ENCODE measurements around the gene SAXO2.
"Not testable (repeated sequence)": the region's sequence is repeated elsewhere in the genome, so short reads cannot be mapped to it uniquely, and the experiment has no call there.

SAXO2 gene

DNA sequence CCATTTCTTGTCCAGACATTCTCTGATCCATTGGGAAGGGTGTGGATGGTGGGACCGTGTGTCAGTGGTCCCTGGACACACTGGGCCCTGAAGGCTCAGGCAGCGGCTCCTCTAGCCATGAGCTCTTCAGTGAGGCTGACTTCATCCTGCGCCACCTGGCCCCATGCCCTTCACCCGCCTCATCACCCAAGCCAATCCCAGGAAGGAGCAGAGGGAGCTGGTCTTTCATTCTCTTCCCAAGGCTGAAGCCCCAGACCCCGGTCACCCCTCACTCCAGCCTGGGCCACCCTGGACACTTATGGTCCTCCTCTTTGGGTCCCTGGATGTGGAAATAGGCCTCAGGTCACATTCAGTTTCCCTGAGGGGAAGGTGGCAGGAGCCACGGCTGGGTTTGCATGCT, 62.2 kb downstream of the SAXO2 start:
- not testable (repeated sequence) for H3K27ac ChIP-seq (replicated peaks; ENCODE audit: low read length); DNase-seq (ENCODE audit: low spot score); H2AK5ac ChIP-seq (ENCODE audit: low read depth, low read length); H3K9ac ChIP-seq (ENCODE audit: low read depth, low read length, poor library complexity); H3K18ac ChIP-seq (ENCODE audit: low read length); H2AFZ ChIP-seq (ENCODE audit: low read length); H3K4me2 ChIP-seq (ENCODE audit: insufficient read depth, low read length, poor library complexity, severe bottlenecking); H2BK120ac ChIP-seq (ENCODE audit: low read depth, low read length); H3K4me1 ChIP-seq (ENCODE audit: control insufficient read depth in 2 of 2, insufficient read depth in 1 of 2, low read depth in 1 of 2, low read length in 2 of 2); H3K14ac ChIP-seq (ENCODE audit: low read length); H2BK12ac ChIP-seq (ENCODE audit: low read length); H3K27me3 ChIP-seq (ENCODE audit: control insufficient read depth in 3 of 3, insufficient read depth in 3 of 3, low read depth in 1 of 3, low read length in 3 of 3); H3K79me1 ChIP-seq (ENCODE audit: low read depth, low read length); H3K23ac ChIP-seq (ENCODE audit: low read depth, low read length, poor library complexity); H4K8ac ChIP-seq (ENCODE audit: low read depth, low read length); H3K36me3 ChIP-seq (replicated peaks in 1 of 2; ENCODE audit: control insufficient read depth in 2 of 2, insufficient read depth in 2 of 2, low read length in 2 of 2); H3K4ac ChIP-seq (ENCODE audit: low read length); H4K91ac ChIP-seq (ENCODE audit: low read depth, low read length, poor library complexity); H3K4me3 ChIP-seq (ENCODE audit: low read length in 2 of 2); H3K9me3 ChIP-seq (replicated peaks in 1 of 2; ENCODE audit: control insufficient read depth in 2 of 2, insufficient read depth in 1 of 2, low read depth in 1 of 2, low read length in 2 of 2); H2BK5ac ChIP-seq (ENCODE audit: low read length); H2BK15ac ChIP-seq (ENCODE audit: low read length)
- no CpG with 5 or more reads among the region's 6 CpGs for WGBS, 2 donors (ENCODE audit: extremely low coverage in 2 of 2, insufficient read length in 2 of 2, insufficient replicate concordance in 1 of 2)

GRCh38 chr15:82325646-82326045, 63.0 kb downstream of the SAXO2 start:
- not testable (repeated sequence) for H3K23ac ChIP-seq (ENCODE audit: low read depth, low read length, poor library complexity); H3K9ac ChIP-seq (ENCODE audit: low read depth, low read length, poor library complexity); H2BK12ac ChIP-seq (ENCODE audit: low read length); H4K8ac ChIP-seq (ENCODE audit: low read depth, low read length); H3K14ac ChIP-seq (ENCODE audit: low read length); H3K4ac ChIP-seq (ENCODE audit: low read length); H3K4me2 ChIP-seq (ENCODE audit: insufficient read depth, low read length, poor library complexity, severe bottlenecking); H2BK5ac ChIP-seq (ENCODE audit: low read length); H3K18ac ChIP-seq (ENCODE audit: low read length); H2BK15ac ChIP-seq (ENCODE audit: low read length); H3K9me3 ChIP-seq (replicated peaks in 1 of 2; ENCODE audit: control insufficient read depth in 2 of 2, insufficient read depth in 1 of 2, low read depth in 1 of 2, low read length in 2 of 2); DNase-seq (ENCODE audit: low spot score); H4K91ac ChIP-seq (ENCODE audit: low read depth, low read length, poor library complexity); H3K36me3 ChIP-seq (replicated peaks in 1 of 2; ENCODE audit: control insufficient read depth in 2 of 2, insufficient read depth in 2 of 2, low read length in 2 of 2); H3K27ac ChIP-seq (replicated peaks; ENCODE audit: low read length); H3K4me3 ChIP-seq (ENCODE audit: low read length in 2 of 2); H3K27me3 ChIP-seq (ENCODE audit: control insufficient read depth in 3 of 3, insufficient read depth in 3 of 3, low read depth in 1 of 3, low read length in 3 of 3); H2AFZ ChIP-seq (ENCODE audit: low read length); H3K4me1 ChIP-seq (ENCODE audit: control insufficient read depth in 2 of 2, insufficient read depth in 1 of 2, low read depth in 1 of 2, low read length in 2 of 2); H2AK5ac ChIP-seq (ENCODE audit: low read depth, low read length); H2BK120ac ChIP-seq (ENCODE audit: low read depth, low read length); H3K79me1 ChIP-seq (ENCODE audit: low read depth, low read length)
- WGBS, 2 donors (ENCODE audit: extremely low coverage in 2 of 2, insufficient read length in 2 of 2, insufficient replicate concordance in 1 of 2) = no CpG with 5 or more reads among the region's 10 CpGs

DNA sequence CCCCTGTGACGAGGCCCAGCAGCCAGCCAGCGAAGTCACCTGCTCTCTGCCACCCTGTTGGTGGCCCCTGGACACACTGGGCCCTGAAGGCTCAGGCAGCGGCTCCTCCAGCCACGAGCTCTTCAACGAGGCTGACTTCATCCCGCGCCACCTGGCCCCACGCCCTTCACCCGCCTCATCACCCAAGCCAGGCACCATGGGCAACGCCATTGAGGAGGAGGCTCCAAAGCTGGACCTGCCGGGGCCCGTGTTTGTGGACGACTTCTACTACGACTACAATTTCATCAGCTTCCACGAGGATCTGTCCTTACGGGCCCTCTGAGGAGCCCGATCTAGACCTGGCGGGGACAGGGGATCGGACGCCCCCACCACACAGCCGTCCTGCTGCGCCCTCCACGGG, 64.3 kb downstream of the SAXO2 start:
- not testable (repeated sequence) for H3K27ac ChIP-seq (replicated peaks; ENCODE audit: low read length); H3K9me3 ChIP-seq (replicated peaks in 1 of 2; ENCODE audit: control insufficient read depth in 2 of 2, insufficient read depth in 1 of 2, low read depth in 1 of 2, low read length in 2 of 2); H2AFZ ChIP-seq (ENCODE audit: low read length); H3K27me3 ChIP-seq (ENCODE audit: control insufficient read depth in 3 of 3, insufficient read depth in 3 of 3, low read depth in 1 of 3, low read length in 3 of 3); H2BK5ac ChIP-seq (ENCODE audit: low read length); H3K14ac ChIP-seq (ENCODE audit: low read length); H2AK5ac ChIP-seq (ENCODE audit: low read depth, low read length); H3K18ac ChIP-seq (ENCODE audit: low read length); H3K79me1 ChIP-seq (ENCODE audit: low read depth, low read length); H2BK12ac ChIP-seq (ENCODE audit: low read length); H3K4me3 ChIP-seq (ENCODE audit: low read length in 2 of 2); H2BK120ac ChIP-seq (ENCODE audit: low read depth, low read length); H3K9ac ChIP-seq (ENCODE audit: low read depth, low read length, poor library complexity); H2BK15ac ChIP-seq (ENCODE audit: low read length); H3K4me2 ChIP-seq (ENCODE audit: insufficient read depth, low read length, poor library complexity, severe bottlenecking); H3K36me3 ChIP-seq (replicated peaks in 1 of 2; ENCODE audit: control insufficient read depth in 2 of 2, insufficient read depth in 2 of 2, low read length in 2 of 2); H3K4me1 ChIP-seq (ENCODE audit: control insufficient read depth in 2 of 2, insufficient read depth in 1 of 2, low read depth in 1 of 2, low read length in 2 of 2); H4K8ac ChIP-seq (ENCODE audit: low read depth, low read length); DNase-seq (ENCODE audit: low spot score); H3K23ac ChIP-seq (ENCODE audit: low read depth, low read length, poor library complexity); H3K4ac ChIP-seq (ENCODE audit: low read length); H4K91ac ChIP-seq (ENCODE audit: low read depth, low read length, poor library complexity)
- WGBS, 2 donors (ENCODE audit: extremely low coverage in 2 of 2, insufficient read length in 2 of 2, insufficient replicate concordance in 1 of 2) = no CpG with 5 or more reads among the region's 23 CpGs

DNA sequence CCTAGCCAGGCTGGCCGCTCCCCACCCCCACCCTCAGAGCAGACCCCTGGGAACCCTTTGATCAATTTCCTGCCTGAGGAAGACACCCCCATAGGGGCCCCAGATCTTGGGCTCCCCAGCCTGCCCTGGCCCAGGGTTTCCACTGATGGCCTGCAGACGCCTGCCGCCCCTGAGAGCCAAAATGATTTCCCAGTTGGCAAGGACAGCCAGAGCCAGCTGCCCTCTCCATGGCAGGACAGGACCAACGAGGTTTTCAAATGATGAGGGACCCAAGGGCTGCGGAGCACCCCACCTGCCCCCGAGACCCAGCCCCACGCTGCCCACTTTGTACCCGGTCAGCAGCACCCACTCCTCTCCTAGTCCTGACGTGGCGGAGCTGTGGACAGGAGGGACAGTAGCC, 64.8 kb downstream of the SAXO2 start:
- H3K9ac ChIP-seq (ENCODE audit: low read depth, low read length, poor library complexity); H4K91ac ChIP-seq (ENCODE audit: low read depth, low read length, poor library complexity); H2BK12ac ChIP-seq (ENCODE audit: low read length); H2BK15ac ChIP-seq (ENCODE audit: low read length); H2BK120ac ChIP-seq (ENCODE audit: low read depth, low read length); H3K23ac ChIP-seq (ENCODE audit: low read depth, low read length, poor library complexity); H3K4ac ChIP-seq (ENCODE audit: low read length); H3K14ac ChIP-seq (ENCODE audit: low read length); H4K8ac ChIP-seq (ENCODE audit: low read depth, low read length); H2BK5ac ChIP-seq (ENCODE audit: low read length); H3K4me1 ChIP-seq (ENCODE audit: control insufficient read depth in 2 of 2, insufficient read depth in 1 of 2, low read depth in 1 of 2, low read length in 2 of 2); H2AFZ ChIP-seq (ENCODE audit: low read length); H3K79me1 ChIP-seq (ENCODE audit: low read depth, low read length); H3K9me3 ChIP-seq (replicated peaks in 1 of 2; ENCODE audit: control insufficient read depth in 2 of 2, insufficient read depth in 1 of 2, low read depth in 1 of 2, low read length in 2 of 2); H2AK5ac ChIP-seq (ENCODE audit: low read depth, low read length); H3K4me3 ChIP-seq (ENCODE audit: low read length in 2 of 2); DNase-seq (ENCODE audit: low spot score); H3K36me3 ChIP-seq (replicated peaks in 1 of 2; ENCODE audit: control insufficient read depth in 2 of 2, insufficient read depth in 2 of 2, low read length in 2 of 2); H3K27ac ChIP-seq (replicated peaks; ENCODE audit: low read length); H3K27me3 ChIP-seq (ENCODE audit: control insufficient read depth in 3 of 3, insufficient read depth in 3 of 3, low read depth in 1 of 3, low read length in 3 of 3); H3K18ac ChIP-seq (ENCODE audit: low read length); H3K4me2 ChIP-seq (ENCODE audit: insufficient read depth, low read length, poor library complexity, severe bottlenecking): not testable (repeated sequence)
- no CpG with 5 or more reads among the region's 10 CpGs for WGBS, 2 donors (ENCODE audit: extremely low coverage in 2 of 2, insufficient read length in 2 of 2, insufficient replicate concordance in 1 of 2)

Measured in neuronal stem cell (in vitro differentiated cells).